CD14-positive monocyte (primary cell): ENCODE data around the gene CC2D2A. TPM values are rescaled to one million over a fixed set of nuclear protein-coding genes. Genes with fewer than 3 reads are reported as not detected.

Source experiments
- DNase-seq, 3 donors: peaks; one replicate each; pipeline ENCODE4 v3.0.0-alpha.2; 2011 to 2022
- H2AFZ ChIP-seq: 2 replicates; pipeline ENCODE4 v1.6.0; 2012; ENCODE audit warnings: mild to moderate bottlenecking, low read depth, low read length, inconsistent platforms; ENCODE audit not compliant: insufficient read depth, poor library complexity, severe bottlenecking
- H3K27ac ChIP-seq, 2 donors: 1 replicate in 1 of 2; 2 replicates in 1 of 2; pipeline ENCODE4 v1.5.1; 2012 to 2013; ENCODE audit warnings: low read length in 2 of 2, control low read depth in 1 of 2, inconsistent platforms in 1 of 2, low read depth in 1 of 2, mild to moderate bottlenecking in 1 of 2
- H3K27me3 ChIP-seq, 2 donors: one replicate each; pipeline versions ENCODE4 v1.6.0 to v1.6.1; 2011 to 2013; ENCODE audit warnings: low read length in 2 of 2; ENCODE audit not compliant: control insufficient read depth in 2 of 2, insufficient read depth in 2 of 2
- H3K36me3 ChIP-seq, 2 donors: replicated peaks in 1 of 2; 1 replicate in 1 of 2; 2 replicates in 1 of 2; pipeline versions ENCODE4 v1.5.1 to v1.6.1; 2012 to 2013; ENCODE audit warnings: low read length in 2 of 2, control low read depth in 1 of 2, inconsistent platforms in 1 of 2, mild to moderate bottlenecking in 1 of 2; ENCODE audit not compliant: insufficient read depth in 2 of 2, control insufficient read depth in 1 of 2
- H3K4me1 ChIP-seq, 2 donors: 1 replicate in 1 of 2; 2 replicates in 1 of 2; pipeline versions ENCODE4 v1.5.1 to v1.6.1; 2012 to 2013; ENCODE audit warnings: low read length in 2 of 2, control low read depth in 1 of 2, inconsistent platforms in 1 of 2, mild to moderate bottlenecking in 1 of 2, moderate library complexity in 1 of 2; ENCODE audit not compliant: insufficient read depth in 2 of 2, control insufficient read depth in 1 of 2
- H3K4me2 ChIP-seq: replicated peaks from 2 replicates; pipeline ENCODE3; 2012; ENCODE audit warnings: low read length, moderate library complexity, mild to moderate bottlenecking; ENCODE audit not compliant: poor library complexity, severe bottlenecking; ENCODE audit errors: extremely low read depth
- H3K4me3 ChIP-seq, 3 experiments: fragments of 200-600 bp in 1 of 3; sonication (generic) in 1 of 3; replicated peaks in 1 of 3; 1 replicate in 2 of 3; 2 replicates in 1 of 3; pipeline ENCODE4 v1.5.1; 2011 to 2013; ENCODE audit warnings: low read length in 3 of 3, mild to moderate bottlenecking in 3 of 3, control low read depth in 2 of 3, low read depth in 2 of 3, inconsistent platforms in 1 of 3, moderate library complexity in 1 of 3
- H3K79me2 ChIP-seq: 2 replicates; pipeline ENCODE4 v1.6.0; 2012; ENCODE audit warnings: mild to moderate bottlenecking, control low read depth, inconsistent platforms, low read length, moderate library complexity; ENCODE audit not compliant: insufficient read depth
- H3K9ac ChIP-seq: 2 replicates; pipeline ENCODE4 v1.6.0; 2017; ENCODE audit warnings: low read length, mild to moderate bottlenecking; ENCODE audit not compliant: insufficient read depth, poor library complexity, severe bottlenecking
- H3K9me3 ChIP-seq, 2 donors: replicated peaks in 1 of 2; 1 replicate in 1 of 2; 2 replicates in 1 of 2; pipeline versions ENCODE4 v1.5.1 to v1.6.1; 2012 to 2013; ENCODE audit warnings: low read length in 2 of 2, control low read depth in 1 of 2; ENCODE audit not compliant: control insufficient read depth in 1 of 2, insufficient read depth in 1 of 2
- H4K20me1 ChIP-seq: 2 replicates; pipeline ENCODE4 v1.6.0; 2012; ENCODE audit warnings: mild to moderate bottlenecking, low read length, control low read depth, moderate library complexity; ENCODE audit not compliant: insufficient read depth
- H3K27ac Mint-ChIP-seq, 7 donors: one replicate each; pipeline ENCODE4 v1.8.0; 2020; ENCODE audit warnings: mild to moderate bottlenecking in 7 of 7, mixed read lengths in 7 of 7, moderate library complexity in 6 of 7, inconsistent platforms in 2 of 7
- H3K27me3 Mint-ChIP-seq, 3 donors: one replicate each; pipeline ENCODE4 v1.8.0; 2021 to 2022; ENCODE audit warnings: low read depth in 3 of 3, mild to moderate bottlenecking in 3 of 3, mixed read lengths in 3 of 3, moderate library complexity in 3 of 3, inconsistent platforms in 1 of 3
- H3K36me3 Mint-ChIP-seq, 2 donors: one replicate each; pipeline ENCODE4 v1.8.0; 2020; ENCODE audit warnings: mixed read lengths in 2 of 2, inconsistent platforms in 1 of 2, mild to moderate bottlenecking in 1 of 2
- H3K4me1 Mint-ChIP-seq: one replicate; pipeline ENCODE4 v1.8.0; 2020; ENCODE audit warnings: mild to moderate bottlenecking, mixed read lengths
- H3K4me3 Mint-ChIP-seq, 2 donors: one replicate each; pipeline ENCODE4 v1.8.0; 2020; ENCODE audit warnings: mild to moderate bottlenecking in 2 of 2, mixed read lengths in 2 of 2, moderate library complexity in 1 of 2
- H3K9me3 Mint-ChIP-seq, 7 donors: one replicate each; pipeline ENCODE4 v1.8.0; 2020 to 2022; ENCODE audit warnings: mixed read lengths in 7 of 7, mild to moderate bottlenecking in 6 of 7, moderate library complexity in 6 of 7, inconsistent platforms in 2 of 7
- WGBS: methylation state at CpG from one replicate; pipeline ENCODE4 v1.1.5; 2013; ENCODE audit warnings: missing lambda C conversion rate; ENCODE audit not compliant: insufficient coverage; 5-methylcytosine and 5-hydroxymethylcytosine counted together
- intact Hi-C, 2 donors: fragments of 100-400 bp; cut with micrococcal nuclease; formaldehyde crosslinking; loops; one replicate each; pipeline versions ENCODE4 v1.15.0 to v1.15.1; 2023
- polyA plus RNA-seq, 3 donors: library from polyadenylated mRNA; depleted of rRNA in 1 of 3; unstranded in 2 of 3; stranded (reverse) in 1 of 3; fragments of 300-500 nt in 2 of 3; fragments of >200 nt in 1 of 3; fragmentation: Illumina TruSeq in 2 of 3; gene quantifications; 1 replicate in 2 of 3; 2 replicates in 1 of 3; pipeline ENCODE4 v1.2.3, GENCODE V29; 2012 to 2021
- TF ChIP-seq, protein P1 (sequence below): fragments of 200-600 bp; IDR thresholded peaks from one replicate; pipeline ENCODE4 v1.8.0; 2022; ENCODE audit warnings: antibody characterized with exemption, mild to moderate bottlenecking

Gene CC2D2A
- polyA plus RNA-seq, 3 donors = 1.7 to 2.5 (median 1.9) TPM

DNA sequence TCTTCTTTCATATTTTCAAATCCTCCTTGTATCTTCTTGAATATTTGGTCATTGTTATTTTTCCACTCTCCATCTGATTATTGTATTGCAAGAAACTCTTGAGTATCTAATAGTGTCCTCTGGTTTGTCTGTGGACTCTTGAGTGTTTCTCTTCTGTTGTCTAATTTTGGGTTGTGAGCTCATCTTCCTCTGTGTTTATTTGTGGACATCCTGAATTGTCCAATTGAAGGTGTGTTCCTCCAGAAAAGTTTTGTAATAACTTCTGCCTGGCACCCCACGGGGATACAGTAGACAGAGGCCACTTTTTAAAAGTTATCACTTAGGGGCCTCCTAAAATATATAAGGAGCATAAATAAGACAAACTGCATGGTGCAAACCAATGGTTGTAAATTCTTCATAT is 3.1 kb upstream of the CC2D2A start:
- no peak overlapping the region for H3K9ac ChIP-seq
- TF ChIP-seq, protein P1, sequence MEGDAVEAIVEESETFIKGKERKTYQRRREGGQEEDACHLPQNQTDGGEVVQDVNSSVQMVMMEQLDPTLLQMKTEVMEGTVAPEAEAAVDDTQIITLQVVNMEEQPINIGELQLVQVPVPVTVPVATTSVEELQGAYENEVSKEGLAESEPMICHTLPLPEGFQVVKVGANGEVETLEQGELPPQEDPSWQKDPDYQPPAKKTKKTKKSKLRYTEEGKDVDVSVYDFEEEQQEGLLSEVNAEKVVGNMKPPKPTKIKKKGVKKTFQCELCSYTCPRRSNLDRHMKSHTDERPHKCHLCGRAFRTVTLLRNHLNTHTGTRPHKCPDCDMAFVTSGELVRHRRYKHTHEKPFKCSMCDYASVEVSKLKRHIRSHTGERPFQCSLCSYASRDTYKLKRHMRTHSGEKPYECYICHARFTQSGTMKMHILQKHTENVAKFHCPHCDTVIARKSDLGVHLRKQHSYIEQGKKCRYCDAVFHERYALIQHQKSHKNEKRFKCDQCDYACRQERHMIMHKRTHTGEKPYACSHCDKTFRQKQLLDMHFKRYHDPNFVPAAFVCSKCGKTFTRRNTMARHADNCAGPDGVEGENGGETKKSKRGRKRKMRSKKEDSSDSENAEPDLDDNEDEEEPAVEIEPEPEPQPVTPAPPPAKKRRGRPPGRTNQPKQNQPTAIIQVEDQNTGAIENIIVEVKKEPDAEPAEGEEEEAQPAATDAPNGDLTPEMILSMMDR = no peak
- no peaks in the 10 kb centered on the region for H3K36me3 Mint-ChIP-seq
- intact Hi-C loops = no loop called here
- no peaks in the 10 kb centered on the region for H3K9me3 Mint-ChIP-seq
- no peaks in the 10 kb centered on the region for H3K36me3 ChIP-seq
- H3K4me2 ChIP-seq = no peak overlapping the region
- no peak overlapping the region for H3K27ac ChIP-seq
- no peak overlapping the region for H2AFZ ChIP-seq
- peak overlapping the region in 1 of 2 donors; percentile 9 for H3K4me3 Mint-ChIP-seq
- H3K4me1 ChIP-seq = peaks cover 12 to 23% of the 10 kb centered on the region in 2 donors
- H3K27ac Mint-ChIP-seq = no peak overlapping the region
- H3K27me3 Mint-ChIP-seq = peaks cover 0 to 4% (median 0%) of the 10 kb centered on the region in 3 donors
- no peaks in the 10 kb centered on the region for H3K79me2 ChIP-seq
- peaks cover 28% of the 10 kb centered on the region for H3K4me1 Mint-ChIP-seq
- H4K20me1 ChIP-seq = no peaks in the 10 kb centered on the region
- DNase-seq = no peak
- H3K9me3 ChIP-seq = no peaks in the 10 kb centered on the region
- H3K4me3 ChIP-seq = no peak overlapping the region
- WGBS = no CpG with 5 or more reads among the region's 1 CpG
- no peaks in the 10 kb centered on the region for H3K27me3 ChIP-seq

DNA sequence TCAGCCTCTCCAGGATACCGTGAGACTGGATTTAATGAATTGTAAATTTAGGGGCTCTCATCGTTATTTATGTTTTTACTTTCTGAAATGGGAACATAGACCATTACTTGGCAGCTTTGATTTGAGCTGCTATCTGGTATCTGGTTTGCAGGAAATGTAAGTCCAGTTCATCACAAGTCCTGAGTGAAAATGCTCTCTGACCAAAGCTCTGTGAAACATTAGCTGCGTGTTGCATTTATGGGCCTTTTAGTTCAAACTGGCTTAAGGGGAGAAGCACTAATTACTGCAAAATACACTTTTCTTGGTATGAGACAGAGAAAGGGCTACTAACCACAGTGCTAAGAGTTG is 420 bp downstream of the CC2D2A start:
- Histone ChIP-seq H4K20me1 (no peaks in the 10 kb centered on the region), H3K4me2 (peak overlapping the region; percentile 71), H3K9me3 (no peaks in the 10 kb centered on the region), H3K36me3 (no peaks in the 10 kb centered on the region), H3K4me3 (peak overlapping the region; percentile 55 to 78 (median 73)), H3K9ac (peak overlapping the region; percentile 55), H2AFZ (peak overlapping the region; percentile 79), H3K27me3 (no peaks in the 10 kb centered on the region), H3K4me1 (peaks cover 12 to 23% of the 10 kb centered on the region in 2 donors), H3K27ac (peak overlapping the region in 1 of 2 donors; percentile 37), H3K79me2 (no peaks in the 10 kb centered on the region)
- H3K27me3 Mint-ChIP-seq = peaks cover 0 to 4% (median 2%) of the 10 kb centered on the region in 3 donors
- TF ChIP-seq, protein P1 = no peak
- peak overlapping the region in 2 of 7 donors; percentile 38 to 84 for H3K27ac Mint-ChIP-seq
- no peaks in the 10 kb centered on the region for H3K9me3 Mint-ChIP-seq
- H3K36me3 Mint-ChIP-seq = no peaks in the 10 kb centered on the region
- H3K4me3 Mint-ChIP-seq = peak overlapping the region; percentile 81 to 94
- WGBS = 0% methylated on average over 1 of the region's 3 CpGs
- DNase-seq = no peak
- intact Hi-C loops = no loop called here
- H3K4me1 Mint-ChIP-seq = peaks cover 35% of the 10 kb centered on the region
